NCI-H82 treated with DMSO at 0.1 percent for 48 hours (cell line): ENCODE results near the gene FYN.
A peak's percentile ranks its signal among the peaks of the same experiment; 100 is the strongest.

Experiments
- DNase-seq: peaks from one replicate; lab custom pipeline; 2025; ENCODE audit not compliant: unreplicated experiment; lab: John Stamatoyannopoulos, UW

FYN gene

DNA sequence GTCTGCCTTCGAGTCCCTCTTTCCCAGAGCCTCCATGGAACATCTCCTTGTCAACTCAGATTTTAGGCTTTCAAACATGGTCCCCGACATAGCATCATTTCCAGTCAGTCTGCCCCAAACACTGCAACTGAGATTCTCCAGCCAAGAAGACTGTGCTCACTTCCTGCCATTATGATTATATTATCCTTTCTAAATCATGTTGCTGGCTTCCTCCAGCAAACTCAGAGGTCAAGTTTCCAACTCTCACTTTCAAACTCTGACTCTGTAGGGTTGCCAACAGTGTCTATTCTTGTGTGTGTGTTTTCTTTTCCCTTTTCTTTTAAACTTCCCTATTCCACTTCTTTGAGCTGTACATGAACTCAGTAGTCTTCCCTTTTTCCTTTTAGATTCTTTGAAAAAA, 206.4 kb downstream of the FYN start:
- DNase-seq = no peak

- DNase-seq = no peak
These were observed 208.7 kb downstream of the FYN start for GRCh38 chr6:111664565-111665030.

- DNase-seq = peak; percentile 76
These were observed 209.3 kb downstream of the FYN start for GRCh38 chr6:111663692-111664564.

- DNase-seq = no peak
These were observed 210.3 kb downstream of the FYN start for GRCh38 chr6:111662794-111663593.

- DNase-seq = no peak
These were observed 211.0 kb downstream of the FYN start for GRCh38 chr6:111662072-111662793.

GRCh38 chr6:111661541-111662061, 211.7 kb downstream of the FYN start:
- DNase-seq = peak; percentile 73

- DNase-seq = no peak
These were observed 212.7 kb downstream of the FYN start for GRCh38 chr6:111660531-111660930.

- DNase-seq = no peak
These were observed 214.6 kb downstream of the FYN start for GRCh38 chr6:111658462-111659154.

- DNase-seq = no peak
These were observed 216.1 kb downstream of the FYN start for GRCh38 chr6:111657146-111657545.

GRCh38 chr6:111653979-111654378, 219.3 kb downstream of the FYN start:
- no peak for DNase-seq

DNA sequence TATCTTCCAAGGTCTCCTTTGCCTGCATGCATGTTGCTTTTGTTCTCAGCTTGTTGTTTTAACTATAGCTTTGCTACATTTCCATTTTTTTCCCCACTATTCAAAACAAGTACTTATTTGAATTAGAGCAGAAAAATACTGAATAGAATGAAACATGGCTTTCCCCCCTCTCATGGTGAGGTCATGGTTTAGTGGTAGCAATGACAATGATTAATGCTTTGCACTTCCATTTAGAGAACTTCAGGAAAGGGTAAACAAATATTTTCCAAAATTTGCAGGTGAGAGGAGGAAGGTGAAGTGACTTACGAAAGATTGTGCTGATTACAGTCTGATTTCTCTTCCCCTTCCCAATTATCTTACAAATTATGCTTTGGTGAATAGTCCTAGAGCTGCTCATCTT, 219.8 kb downstream of the FYN start:
- DNase-seq = no peak

- no peak for DNase-seq
These were observed 221.1 kb downstream of the FYN start for GRCh38 chr6:111652156-111652555.

- DNase-seq = no peak
These were observed 221.8 kb downstream of the FYN start for GRCh38 chr6:111651185-111652034.

GRCh38 chr6:111650049-111650448, 223.2 kb downstream of the FYN start:
- no peak for DNase-seq

- DNase-seq = no peak
These were observed 225.2 kb downstream of the FYN start for GRCh38 chr6:111648100-111648499.

GRCh38 chr6:111646942-111647341, 226.3 kb downstream of the FYN start:
- DNase-seq = no peak

GRCh38 chr6:111646034-111646433, 227.2 kb downstream of the FYN start:
- DNase-seq = no peak

GRCh38 chr6:111644893-111645430, 228.3 kb downstream of the FYN start:
- DNase-seq = no peak

DNA sequence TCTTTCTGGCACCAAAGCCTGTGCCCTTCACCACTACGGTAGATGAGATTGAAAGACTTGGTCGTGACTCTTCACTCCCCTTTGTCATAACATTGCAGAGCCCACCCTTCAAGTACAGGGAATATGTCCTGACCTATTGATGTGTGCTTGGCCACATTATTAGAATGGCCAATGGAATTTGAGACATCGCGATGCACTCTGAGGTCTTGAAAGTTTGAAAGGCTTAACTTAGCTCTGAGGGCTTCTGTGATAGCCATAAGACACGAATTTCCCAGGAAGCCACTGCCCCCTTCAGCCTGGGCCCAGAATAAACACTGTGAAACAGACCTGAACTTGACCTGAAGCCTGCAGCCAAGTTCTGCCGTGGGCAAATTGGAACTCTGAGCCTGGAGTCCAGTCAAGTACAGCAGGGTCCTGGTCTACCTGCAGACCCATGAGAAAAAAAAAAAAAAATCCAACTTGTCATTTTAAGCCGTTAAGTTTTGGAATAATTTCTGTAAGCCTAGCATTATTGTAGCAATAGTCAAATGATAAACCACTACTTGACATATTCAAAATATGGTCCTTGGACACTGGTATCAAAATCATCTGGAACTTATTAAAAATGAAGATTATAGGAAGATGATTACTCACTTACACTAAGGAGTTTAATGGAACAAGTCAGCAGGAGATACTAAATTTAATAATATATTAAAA, 230.6 kb downstream of the FYN start:
- peak; percentile 38 for DNase-seq
